ENCODE data around the gene KIAA0319L. TPM values are rescaled to one million over a fixed set of nuclear protein-coding genes. Genes with fewer than 3 reads are reported as not detected.

The KIAA0319L gene
- polyA plus RNA-seq, 1 donor (not counting 4 experiments of a cell fraction or from before 2014, with no cell fraction given) = 23.8 TPM

GRCh38 chr1:35454616-35455015, 102.6 kb downstream of the KIAA0319L start:
- DNase-seq (ENCODE audit: low read depth, low spot score) = no peak
- peaks cover 6% of the 10 kb centered on the region for H3K4me1 ChIP-seq (ENCODE audit: control insufficient read depth, extremely low read depth, insufficient read depth, low read length)
- H3K4me2 ChIP-seq (ENCODE audit: control insufficient read depth, extremely low read depth, insufficient read depth, low read depth, low read length) = no peak overlapping the region
- H3K9ac ChIP-seq (ENCODE audit: control insufficient read depth, extremely low read depth, insufficient read depth, low read length) = no peak overlapping the region
- H3K4me3 ChIP-seq (ENCODE audit: control insufficient read depth in 2 of 3, extremely low read depth in 1 of 3, insufficient read depth in 2 of 3, low read depth in 1 of 3, low read length in 3 of 3) = no peak overlapping the region
- no peak overlapping the region for H2AFZ ChIP-seq (ENCODE audit: control insufficient read depth, low read length)
- peaks cover 15 to 16% of the 10 kb centered on the region in 2 experiments for H3K36me3 ChIP-seq (ENCODE audit: control insufficient read depth in 2 of 2, extremely low read depth in 1 of 2, insufficient read depth in 2 of 2, low read length in 2 of 2)
- no peaks in the 10 kb centered on the region for H4K20me1 ChIP-seq (ENCODE audit: control insufficient read depth, extremely low read depth, insufficient read depth, low read length)
- dilution Hi-C loops (cut with MboI; ENCODE audit: extremely low pct_ligation_motif_present, low sequenced_read_pairs) = no loop called here
- H3K9me3 ChIP-seq (ENCODE audit: control insufficient read depth, low read depth, low read length) = no peaks in the 10 kb centered on the region
- TF ChIP-seq EZH2 (IDR thresholded peaks at IDR 0.05; ENCODE audit: low read length) (no peak), CTCF (optimal IDR thresholded peaks at IDR 0.05 in 1 of 3, IDR thresholded peaks at IDR 0.05 in 1 of 3, conservative IDR thresholded peaks at IDR 0.05 in 1 of 3; ENCODE audit: extremely low read depth in 1 of 3, insufficient read depth in 2 of 3, low read length in 3 of 3) (peak in 2 of 3 experiments; percentile 19 to 21)
- no peak for FAIRE-seq
- H3K27me3 ChIP-seq (ENCODE audit: control insufficient read depth, extremely low read depth, insufficient read depth, low read length) = no peaks in the 10 kb centered on the region
- H3K79me2 ChIP-seq (ENCODE audit: control insufficient read depth, insufficient read depth, low read length) = no peaks in the 10 kb centered on the region
- H3K27ac ChIP-seq (ENCODE audit: control insufficient read depth, insufficient read depth, low read length) = no peak overlapping the region
- H3K9me1 ChIP-seq (ENCODE audit: control insufficient read depth, extremely low read depth, insufficient read depth, low read length) = no peaks in the 10 kb centered on the region

GRCh38 chr1:35454176-35454575, 103.0 kb downstream of the KIAA0319L start:
- no peaks in the 10 kb centered on the region for H4K20me1 ChIP-seq (ENCODE audit: control insufficient read depth, extremely low read depth, insufficient read depth, low read length)
- peaks cover 16% of the 10 kb centered on the region in 2 experiments for H3K36me3 ChIP-seq (ENCODE audit: control insufficient read depth in 2 of 2, extremely low read depth in 1 of 2, insufficient read depth in 2 of 2, low read length in 2 of 2)
- no peak overlapping the region for H3K4me2 ChIP-seq (ENCODE audit: control insufficient read depth, extremely low read depth, insufficient read depth, low read depth, low read length)
- DNase-seq (ENCODE audit: low read depth, low spot score) (no peak), FAIRE-seq (no peak)
- no peaks in the 10 kb centered on the region for H3K27me3 ChIP-seq (ENCODE audit: control insufficient read depth, extremely low read depth, insufficient read depth, low read length)
- no peaks in the 10 kb centered on the region for H3K9me3 ChIP-seq (ENCODE audit: control insufficient read depth, low read depth, low read length)
- TF ChIP-seq EZH2 (IDR thresholded peaks at IDR 0.05; ENCODE audit: low read length) (no peak), CTCF (optimal IDR thresholded peaks at IDR 0.05 in 1 of 3, IDR thresholded peaks at IDR 0.05 in 1 of 3, conservative IDR thresholded peaks at IDR 0.05 in 1 of 3; ENCODE audit: extremely low read depth in 1 of 3, insufficient read depth in 2 of 3, low read length in 3 of 3) (no peak)
- dilution Hi-C loops (cut with MboI; ENCODE audit: extremely low pct_ligation_motif_present, low sequenced_read_pairs) = no loop called here
- no peak overlapping the region for H3K9ac ChIP-seq (ENCODE audit: control insufficient read depth, extremely low read depth, insufficient read depth, low read length)
- H3K4me3 ChIP-seq (ENCODE audit: control insufficient read depth in 2 of 3, extremely low read depth in 1 of 3, insufficient read depth in 2 of 3, low read depth in 1 of 3, low read length in 3 of 3) = no peak overlapping the region
- H3K27ac ChIP-seq (ENCODE audit: control insufficient read depth, insufficient read depth, low read length) = no peak overlapping the region
- H2AFZ ChIP-seq (ENCODE audit: control insufficient read depth, low read length) = no peak overlapping the region
- H3K79me2 ChIP-seq (ENCODE audit: control insufficient read depth, insufficient read depth, low read length) = no peaks in the 10 kb centered on the region
- H3K4me1 ChIP-seq (ENCODE audit: control insufficient read depth, extremely low read depth, insufficient read depth, low read length) = peaks cover 11% of the 10 kb centered on the region
- no peaks in the 10 kb centered on the region for H3K9me1 ChIP-seq (ENCODE audit: control insufficient read depth, extremely low read depth, insufficient read depth, low read length)

All from keratinocyte (primary cell).